HFFc6 (cell line): ENCODE measurements around the gene DPY30. TPM values are rescaled to one million over a fixed set of nuclear protein-coding genes. Genes with fewer than 3 reads are reported as not detected.

ENCODE experiments used
- DNase-seq: peaks from one replicate; pipeline ENCODE4 v3.0.0-alpha.2; 2018
- H3K27ac Mint-ChIP-seq: 2 replicates; pipeline ENCODE4 v1.8.0; 2020; ENCODE audit warnings: mild to moderate bottlenecking, mixed read lengths
- H3K27me3 Mint-ChIP-seq: 2 replicates; pipeline ENCODE4 v1.8.0; 2021; ENCODE audit warnings: mild to moderate bottlenecking, moderate library complexity, mixed read lengths; ENCODE audit not compliant: insufficient read depth
- H3K36me3 Mint-ChIP-seq: 2 replicates; pipeline ENCODE4 v1.8.0; 2021; ENCODE audit warnings: low read depth, mixed read lengths
- H3K4me1 Mint-ChIP-seq: 2 replicates; pipeline ENCODE4 v1.8.0; 2020; ENCODE audit warnings: low read depth, mixed read lengths
- H3K4me3 Mint-ChIP-seq: 2 replicates; pipeline ENCODE4 v1.8.0; 2020; ENCODE audit warnings: mild to moderate bottlenecking, moderate library complexity, mixed read lengths
- H3K9me3 Mint-ChIP-seq: 2 replicates; pipeline ENCODE4 v1.8.0; 2020; ENCODE audit warnings: mild to moderate bottlenecking, mixed read lengths
- total RNA-seq, 6 experiments: library from RNA; stranded (reverse); fragmentation: NEBNext Ultra II Directional; extraction: Animal tissue kit (Norgen Biotek cat#: 25700); gene quantifications; 2 replicates in 1 of 6; 3 replicates in 5 of 6; pipeline ENCODE4 v1.2.3, GENCODE V29; 2021
- TF ChIP-seq, protein P1 (sequence below): fragments of 200-600 bp; sonication (generic); IDR thresholded peaks from 2 replicates; pipeline ENCODE4 v1.5.0; 2021; ENCODE audit warnings: antibody characterized with exemption, mild to moderate bottlenecking

The DPY30 gene
- total RNA-seq, 6 experiments from 2014 or later = 65.0 to 77.0 (median 66.6) TPM

DNA sequence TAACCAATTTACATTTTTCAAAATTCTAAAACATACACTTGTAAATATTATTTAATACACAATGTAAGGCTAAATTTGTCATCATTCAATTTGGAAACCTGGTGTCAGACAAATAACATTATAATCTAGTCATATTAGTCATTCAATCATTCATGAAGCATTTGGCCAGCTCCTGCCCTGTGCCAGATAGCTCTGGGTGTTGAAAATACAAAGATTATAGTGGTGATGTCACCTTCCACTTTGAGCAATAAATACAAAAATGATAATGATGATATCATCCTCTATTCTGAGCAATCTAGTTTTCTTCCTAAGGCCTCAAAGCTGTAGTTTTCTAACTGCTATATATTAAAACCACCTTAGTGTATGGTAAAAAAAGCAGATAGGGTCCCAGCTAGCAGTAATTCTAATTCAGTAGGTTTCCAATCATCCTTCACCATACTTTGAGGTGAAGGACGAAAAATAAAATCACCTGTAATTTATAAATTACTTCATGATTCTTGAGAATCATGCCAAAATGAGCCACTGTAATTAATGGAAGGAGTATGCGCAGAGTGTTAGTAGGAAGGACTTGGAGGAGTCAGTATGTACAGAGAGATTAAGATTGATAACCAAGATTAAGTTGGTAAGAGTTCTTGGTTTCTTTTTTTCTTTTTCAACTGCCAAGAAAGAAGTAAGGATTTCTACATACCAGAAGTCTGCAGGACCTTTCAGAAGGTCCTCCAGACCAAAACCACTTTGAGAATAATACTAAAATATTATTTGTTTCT, 52.0 kb downstream of the DPY30 start:
- peaks cover 12% of the 10 kb centered on the region for H3K36me3 Mint-ChIP-seq
- TF ChIP-seq, protein P1, sequence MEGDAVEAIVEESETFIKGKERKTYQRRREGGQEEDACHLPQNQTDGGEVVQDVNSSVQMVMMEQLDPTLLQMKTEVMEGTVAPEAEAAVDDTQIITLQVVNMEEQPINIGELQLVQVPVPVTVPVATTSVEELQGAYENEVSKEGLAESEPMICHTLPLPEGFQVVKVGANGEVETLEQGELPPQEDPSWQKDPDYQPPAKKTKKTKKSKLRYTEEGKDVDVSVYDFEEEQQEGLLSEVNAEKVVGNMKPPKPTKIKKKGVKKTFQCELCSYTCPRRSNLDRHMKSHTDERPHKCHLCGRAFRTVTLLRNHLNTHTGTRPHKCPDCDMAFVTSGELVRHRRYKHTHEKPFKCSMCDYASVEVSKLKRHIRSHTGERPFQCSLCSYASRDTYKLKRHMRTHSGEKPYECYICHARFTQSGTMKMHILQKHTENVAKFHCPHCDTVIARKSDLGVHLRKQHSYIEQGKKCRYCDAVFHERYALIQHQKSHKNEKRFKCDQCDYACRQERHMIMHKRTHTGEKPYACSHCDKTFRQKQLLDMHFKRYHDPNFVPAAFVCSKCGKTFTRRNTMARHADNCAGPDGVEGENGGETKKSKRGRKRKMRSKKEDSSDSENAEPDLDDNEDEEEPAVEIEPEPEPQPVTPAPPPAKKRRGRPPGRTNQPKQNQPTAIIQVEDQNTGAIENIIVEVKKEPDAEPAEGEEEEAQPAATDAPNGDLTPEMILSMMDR = no peak
- peak; percentile 57 for DNase-seq

DNA sequence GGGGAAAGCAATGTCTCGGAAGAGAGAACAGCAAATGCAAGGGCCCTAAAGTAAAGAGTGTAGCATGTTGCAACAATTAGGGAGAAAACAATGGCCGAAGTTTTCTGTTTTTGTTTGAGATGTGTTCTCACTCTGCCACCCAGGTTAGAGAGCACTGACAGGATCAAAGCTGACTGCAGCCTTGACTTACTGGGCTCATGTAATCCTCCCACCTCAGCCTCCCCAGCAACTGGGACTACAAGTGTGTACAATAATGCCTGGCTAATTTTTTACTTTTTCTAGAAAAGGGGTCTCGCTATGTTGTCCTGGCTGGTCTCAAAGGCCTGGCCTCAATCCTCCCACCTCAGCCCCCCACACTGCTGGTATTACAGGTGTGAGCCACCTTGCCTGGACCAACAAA, 52.7 kb downstream of the DPY30 start:
- no peak overlapping the region for H3K27ac Mint-ChIP-seq
- DNase-seq = no peak
- no peaks in the 10 kb centered on the region for H3K9me3 Mint-ChIP-seq
- no peak overlapping the region for H3K4me3 Mint-ChIP-seq
- H3K27me3 Mint-ChIP-seq = no peaks in the 10 kb centered on the region
- peaks cover 12% of the 10 kb centered on the region for H3K36me3 Mint-ChIP-seq
- H3K4me1 Mint-ChIP-seq = peaks cover 31% of the 10 kb centered on the region
- TF ChIP-seq, protein P1 = no peak

More for the DNA sequence above, 52.0 kb downstream of the DPY30 start:
- Mint-ChIP-seq H3K4me1 (peaks cover 37% of the 10 kb centered on the region), H3K27ac (peak overlapping the region; percentile 25; the same call in 1 of the 2 replicates), H3K9me3 (no peaks in the 10 kb centered on the region), H3K27me3 (no peaks in the 10 kb centered on the region), H3K4me3 (no peak overlapping the region)

DNA sequence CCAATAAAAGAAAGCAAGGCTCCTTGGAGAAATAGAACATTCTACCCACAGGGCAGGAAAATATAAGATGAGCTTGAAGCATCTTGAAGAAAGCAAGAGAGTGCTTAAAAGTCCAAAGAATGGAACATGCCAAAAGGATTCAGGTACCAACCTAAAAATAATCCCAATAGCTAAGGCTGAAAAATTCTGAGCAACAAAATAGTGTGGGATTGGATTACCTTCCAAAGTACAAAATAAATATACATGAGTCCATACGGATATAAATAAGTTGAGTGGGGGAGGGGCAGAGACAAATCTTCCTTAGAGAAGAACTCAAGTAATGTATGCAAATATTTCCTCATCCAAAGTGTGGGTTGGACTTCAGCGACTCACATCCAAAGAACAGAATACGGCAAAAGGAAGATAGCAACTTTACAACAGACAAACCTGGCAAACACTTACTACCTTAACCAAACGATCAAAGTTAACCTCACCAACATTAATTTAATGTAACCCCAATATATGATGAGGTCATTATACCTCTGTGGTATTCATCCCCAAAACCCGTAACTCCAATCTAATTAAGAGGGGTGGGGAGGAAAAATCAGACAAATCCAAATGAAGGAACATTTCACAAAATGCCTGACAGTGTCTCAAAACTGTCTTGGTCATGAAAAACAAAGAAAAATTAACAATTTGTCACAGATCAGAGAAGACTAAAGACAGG, 55.7 kb downstream of the DPY30 start:
- H3K36me3 Mint-ChIP-seq = peaks cover 12% of the 10 kb centered on the region
- TF ChIP-seq, protein P1 = no peak
- H3K4me3 Mint-ChIP-seq = no peak overlapping the region
- peaks cover 45% of the 10 kb centered on the region for H3K4me1 Mint-ChIP-seq
- no peak for DNase-seq
- H3K9me3 Mint-ChIP-seq = no peaks in the 10 kb centered on the region
- H3K27me3 Mint-ChIP-seq = no peaks in the 10 kb centered on the region
- H3K27ac Mint-ChIP-seq = no peak overlapping the region

DNA sequence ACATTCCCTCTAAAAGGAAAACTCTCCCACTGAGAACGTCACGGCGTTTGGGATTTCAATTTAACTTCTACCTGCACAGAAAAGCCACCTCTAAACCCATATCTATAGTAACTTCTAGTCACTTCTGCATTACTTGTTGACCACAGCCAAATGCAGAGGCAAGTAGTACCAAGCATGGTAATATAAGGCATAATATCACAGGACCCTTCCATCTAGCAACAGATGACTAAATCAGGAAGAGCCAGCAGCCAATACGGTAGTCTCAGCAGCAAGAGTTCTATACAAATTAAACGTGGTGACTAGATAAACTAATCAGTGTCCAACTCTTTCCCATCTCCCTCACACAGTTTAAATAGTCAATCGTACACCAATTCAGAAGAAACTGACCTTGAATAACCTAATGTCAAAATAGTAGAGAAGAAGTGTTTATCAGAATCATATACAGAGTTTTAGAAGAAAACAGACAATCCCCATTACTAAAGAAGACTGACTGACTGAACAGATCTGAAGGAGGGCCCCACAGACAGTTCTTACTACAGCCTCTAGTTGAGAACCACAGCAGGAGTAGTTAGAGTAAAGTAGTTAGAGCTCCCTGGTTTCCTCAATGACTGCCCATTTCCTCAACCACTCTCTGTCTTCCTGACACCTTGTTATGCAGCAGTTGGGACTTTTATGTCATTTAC, 58.8 kb downstream of the DPY30 start:
- peak; percentile 21 for DNase-seq
- Mint-ChIP-seq H3K27ac (peak overlapping the region; percentile 20), H3K4me3 (no peak overlapping the region), H3K9me3 (no peaks in the 10 kb centered on the region), H3K27me3 (no peaks in the 10 kb centered on the region), H3K4me1 (peaks cover 36% of the 10 kb centered on the region), H3K36me3 (peaks cover 12% of the 10 kb centered on the region)
- TF ChIP-seq, protein P1 = no peak

DNA sequence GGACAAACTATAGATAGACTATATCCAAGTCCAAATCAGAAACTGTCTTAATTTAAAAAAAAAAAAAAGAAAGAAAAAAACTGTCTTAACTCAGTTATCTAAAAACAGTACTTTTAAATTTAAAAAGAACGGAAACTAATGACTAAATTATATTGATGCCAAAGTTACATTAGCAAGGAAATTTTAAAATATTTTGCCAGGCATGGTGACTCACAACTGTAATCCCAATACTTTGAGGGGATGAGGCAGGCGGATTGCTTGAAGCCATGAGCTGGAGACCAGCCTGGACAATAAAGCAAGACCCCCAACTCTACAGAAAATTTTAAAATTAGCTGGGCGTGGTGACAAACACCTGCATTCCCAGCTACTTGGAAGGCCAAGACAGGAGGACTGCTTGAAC, 59.6 kb downstream of the DPY30 start:
- Mint-ChIP-seq H3K27me3 (no peaks in the 10 kb centered on the region), H3K36me3 (peaks cover 12% of the 10 kb centered on the region), H3K9me3 (no peaks in the 10 kb centered on the region), H3K4me3 (no peak overlapping the region), H3K27ac (no peak overlapping the region), H3K4me1 (peaks cover 36% of the 10 kb centered on the region)
- TF ChIP-seq, protein P1 = no peak
- no peak for DNase-seq
